SK-N-SH (cell line): ENCODE data around the gene KPNA5. TPM values are rescaled to one million over a fixed set of nuclear protein-coding genes. Genes with fewer than 3 reads are reported as not detected.

Source experiments
- FOXJ3 ChIP-seq: sonication (generic); formaldehyde crosslinking; IDR thresholded peaks from 2 replicates; pipeline ENCODE4 v1.5.1; 2020; ENCODE audit warnings: mild to moderate bottlenecking, missing genetic modification reagents
- MEF2A ChIP-seq: IDR thresholded peaks from 2 replicates; pipeline ENCODE4 v1.4.0; 2012; ENCODE audit warnings: low read depth, borderline replicate concordance
- RAD21 ChIP-seq: IDR thresholded peaks from 2 replicates; pipeline ENCODE4 v1.6.1; 2012; ENCODE audit warnings: mild to moderate bottlenecking, low read length
- polyA plus RNA-seq, 3 experiments: library from polyadenylated mRNA; depleted of rRNA; stranded (reverse); fragments of >200 nt; gene quantifications; 2 replicates each; pipeline ENCODE4 v1.2.3, GENCODE V29; 2012
- TF ChIP-seq, protein P1 (sequence below): IDR thresholded peaks from 2 replicates; pipeline ENCODE4 v1.6.1; 2012; ENCODE audit warnings: mild to moderate bottlenecking, low read depth, low read length, moderate library complexity

The KPNA5 gene
- polyA plus RNA-seq, 1 of the 3 experiments (the other 2 are of a cell fraction), result 1.9 TPM

DNA sequence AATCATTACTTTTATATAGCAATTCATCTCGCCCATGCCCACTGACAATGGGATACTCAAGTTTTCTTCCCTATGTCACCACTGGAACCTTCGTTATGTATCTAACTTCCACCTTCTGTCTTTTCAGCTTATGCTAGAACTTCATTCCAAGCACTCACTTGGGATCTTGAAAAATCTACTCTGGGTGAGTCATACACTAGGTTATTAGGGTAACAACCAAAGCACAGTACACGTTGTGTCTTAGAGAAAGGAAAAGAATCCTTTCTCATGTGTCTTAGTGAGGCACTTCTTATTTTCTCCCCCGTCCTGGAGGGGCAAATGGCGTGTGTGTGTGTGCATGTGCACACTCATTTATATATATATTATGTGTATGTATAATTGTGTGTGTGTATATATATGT is 102.8 kb downstream of the KPNA5 start (continued):
- TF ChIP-seq, protein P1, sequence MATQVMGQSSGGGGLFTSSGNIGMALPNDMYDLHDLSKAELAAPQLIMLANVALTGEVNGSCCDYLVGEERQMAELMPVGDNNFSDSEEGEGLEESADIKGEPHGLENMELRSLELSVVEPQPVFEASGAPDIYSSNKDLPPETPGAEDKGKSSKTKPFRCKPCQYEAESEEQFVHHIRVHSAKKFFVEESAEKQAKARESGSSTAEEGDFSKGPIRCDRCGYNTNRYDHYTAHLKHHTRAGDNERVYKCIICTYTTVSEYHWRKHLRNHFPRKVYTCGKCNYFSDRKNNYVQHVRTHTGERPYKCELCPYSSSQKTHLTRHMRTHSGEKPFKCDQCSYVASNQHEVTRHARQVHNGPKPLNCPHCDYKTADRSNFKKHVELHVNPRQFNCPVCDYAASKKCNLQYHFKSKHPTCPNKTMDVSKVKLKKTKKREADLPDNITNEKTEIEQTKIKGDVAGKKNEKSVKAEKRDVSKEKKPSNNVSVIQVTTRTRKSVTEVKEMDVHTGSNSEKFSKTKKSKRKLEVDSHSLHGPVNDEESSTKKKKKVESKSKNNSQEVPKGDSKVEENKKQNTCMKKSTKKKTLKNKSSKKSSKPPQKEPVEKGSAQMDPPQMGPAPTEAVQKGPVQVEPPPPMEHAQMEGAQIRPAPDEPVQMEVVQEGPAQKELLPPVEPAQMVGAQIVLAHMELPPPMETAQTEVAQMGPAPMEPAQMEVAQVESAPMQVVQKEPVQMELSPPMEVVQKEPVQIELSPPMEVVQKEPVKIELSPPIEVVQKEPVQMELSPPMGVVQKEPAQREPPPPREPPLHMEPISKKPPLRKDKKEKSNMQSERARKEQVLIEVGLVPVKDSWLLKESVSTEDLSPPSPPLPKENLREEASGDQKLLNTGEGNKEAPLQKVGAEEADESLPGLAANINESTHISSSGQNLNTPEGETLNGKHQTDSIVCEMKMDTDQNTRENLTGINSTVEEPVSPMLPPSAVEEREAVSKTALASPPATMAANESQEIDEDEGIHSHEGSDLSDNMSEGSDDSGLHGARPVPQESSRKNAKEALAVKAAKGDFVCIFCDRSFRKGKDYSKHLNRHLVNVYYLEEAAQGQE, result no peak
- TF ChIP-seq FOXJ3 (CRISPR knock-in tag) (no peak), RAD21 (no peak), MEF2A (no peak)

Other genes with a start within 250 kb of the KPNA5 start
- 0.31 and 0.51 TPM in 2 replicates for gene CALHM6, start 219.8 kb upstream of the KPNA5 start, polyA plus RNA-seq (2012; rRNA removed)
- gene CALHM5, start 169.6 kb upstream of the KPNA5 start, polyA plus RNA-seq (2012; rRNA removed), result 0.38 and 0.55 TPM in 2 replicates
- 0.03 and 0.11 TPM in 2 replicates for gene TRAPPC3L, start 135.5 kb upstream of the KPNA5 start, polyA plus RNA-seq (2012; rRNA removed)
- gene CALHM4, start 127.5 kb upstream of the KPNA5 start, polyA plus RNA-seq (2012; rRNA removed), result not detected in 2 replicates
- gene RWDD1, start 109.7 kb upstream of the KPNA5 start, polyA plus RNA-seq (2012; rRNA removed), result 17.7 and 18.8 TPM in 2 replicates
- gene RSPH4A, start 64.7 kb upstream of the KPNA5 start, polyA plus RNA-seq (2012; rRNA removed), result 0.30 and 0.37 TPM in 2 replicates
- gene ZUP1, start 12.4 kb upstream of the KPNA5 start, polyA plus RNA-seq (2012; rRNA removed), result 5.5 and 7.1 TPM in 2 replicates
- gene FAM162B, start 84.5 kb downstream of the KPNA5 start, polyA plus RNA-seq (2012; rRNA removed), result not detected in 2 replicates
- not detected in 2 replicates for gene GPRC6A, start 147.9 kb downstream of the KPNA5 start, polyA plus RNA-seq (2012; rRNA removed)
- gene RFX6, start 196.0 kb downstream of the KPNA5 start, polyA plus RNA-seq (2012; rRNA removed), result not detected in 2 replicates